Ectodermal cell (in vitro differentiated cells): ENCODE results near the gene ACTG2.
"Not testable (repeated sequence)": the region's sequence is repeated elsewhere in the genome, so short reads cannot be mapped to it uniquely, and the experiment has no call there.

Experiments
- H3K27ac ChIP-seq: 2 replicates; pipeline ENCODE4 v1.7.0; 2013; ENCODE audit warnings: mild to moderate bottlenecking, low read depth, low read length; ENCODE audit not compliant: insufficient read depth, poor library complexity, severe bottlenecking
- H3K27me3 ChIP-seq: 2 replicates; pipeline ENCODE4 v1.7.0; 2013; ENCODE audit warnings: mild to moderate bottlenecking, low read length; ENCODE audit not compliant: insufficient read depth, control insufficient read depth, poor library complexity, severe bottlenecking
- H3K36me3 ChIP-seq: one replicate; pipeline ENCODE4 v1.7.0; 2013; ENCODE audit warnings: low read length; ENCODE audit not compliant: control insufficient read depth, insufficient read depth
- H3K4me1 ChIP-seq: one replicate; pipeline ENCODE4 v1.7.0; 2013; ENCODE audit warnings: low read length; ENCODE audit not compliant: control insufficient read depth, insufficient read depth
- H3K4me3 ChIP-seq: 2 replicates; pipeline ENCODE4 v1.7.0; 2013; ENCODE audit warnings: low read depth, low read length, control low read depth; ENCODE audit not compliant: insufficient read depth
- H3K9me3 ChIP-seq: 2 replicates; pipeline ENCODE4 v1.7.0; 2013; ENCODE audit warnings: mild to moderate bottlenecking, low read length, moderate library complexity; ENCODE audit not compliant: control insufficient read depth
- WGBS, 2 experiments: methylation state at CpG; one replicate each; pipeline ENCODE4 v1.1.7; 2013; ENCODE audit warnings: missing lambda C conversion rate in 2 of 2; 5-methylcytosine and 5-hydroxymethylcytosine counted together

ACTG2 gene

GRCh38 chr2:73937103-73937885, 44.5 kb downstream of the ACTG2 start:
- Histone ChIP-seq H3K27me3 (no peaks in the 10 kb centered on the region), H3K36me3 (no peaks in the 10 kb centered on the region), H3K4me1 (no peaks in the 10 kb centered on the region), H3K9me3 (no peaks in the 10 kb centered on the region), H3K4me3 (no peak overlapping the region), H3K27ac (no peak overlapping the region)
- WGBS, 2 experiments: 86 to 94% methylated on average over 4 of the region's 4 CpGs

- no peak overlapping the region for H3K4me3 ChIP-seq
- H3K4me1 ChIP-seq: no peaks in the 10 kb centered on the region
- H3K9me3 ChIP-seq: no peaks in the 10 kb centered on the region
- H3K27me3 ChIP-seq: no peaks in the 10 kb centered on the region
- H3K27ac ChIP-seq: no peak overlapping the region
- H3K36me3 ChIP-seq: no peaks in the 10 kb centered on the region
Observed at GRCh38 chr2:73937899-73938298, 45.1 kb downstream of the ACTG2 start.

- H3K4me3 ChIP-seq: no peak overlapping the region
- 94 to 95% methylated on average over 5 of the region's 5 CpGs for WGBS, 2 experiments
- no peaks in the 10 kb centered on the region for H3K4me1 ChIP-seq
- H3K27me3 ChIP-seq: no peaks in the 10 kb centered on the region
- H3K36me3 ChIP-seq: no peaks in the 10 kb centered on the region
- H3K9me3 ChIP-seq: no peaks in the 10 kb centered on the region
- H3K27ac ChIP-seq: no peak overlapping the region
Observed at GRCh38 chr2:73938718-73939352, 46.0 kb downstream of the ACTG2 start.

- Histone ChIP-seq H3K4me1 (no peaks in the 10 kb centered on the region), H3K27ac (no peak overlapping the region), H3K27me3 (no peaks in the 10 kb centered on the region), H3K4me3 (no peak overlapping the region), H3K9me3 (no peaks in the 10 kb centered on the region), H3K36me3 (no peaks in the 10 kb centered on the region)
- 86 to 87% methylated on average over 2 of the region's 2 CpGs for WGBS, 2 experiments
Observed at GRCh38 chr2:73939419-73939818, 46.6 kb downstream of the ACTG2 start.

- not testable (repeated sequence) for H3K4me1 ChIP-seq, H3K36me3 ChIP-seq, H3K4me3 ChIP-seq, H3K27ac ChIP-seq, H3K27me3 ChIP-seq, H3K9me3 ChIP-seq
- 89 to 90% methylated on average over 1 of the region's 1 CpG for WGBS, 2 experiments
Observed at GRCh38 chr2:73940066-73940465, 47.3 kb downstream of the ACTG2 start.

- Histone ChIP-seq H3K27me3 (no peaks in the 10 kb centered on the region), H3K4me3 (no peak overlapping the region), H3K4me1 (no peaks in the 10 kb centered on the region), H3K9me3 (no peaks in the 10 kb centered on the region), H3K36me3 (peaks cover 10% of the 10 kb centered on the region), H3K27ac (no peak overlapping the region)
- WGBS, 2 experiments: no CpG with 5 or more reads among the region's 2 CpGs
Observed at GRCh38 chr2:73942664-73943063, 49.9 kb downstream of the ACTG2 start.

- H3K36me3 ChIP-seq: peaks cover 17% of the 10 kb centered on the region
- 93 to 97% methylated on average over 4 of the region's 4 CpGs for WGBS, 2 experiments
- no peak overlapping the region for H3K4me3 ChIP-seq
- H3K4me1 ChIP-seq: no peaks in the 10 kb centered on the region
- no peaks in the 10 kb centered on the region for H3K9me3 ChIP-seq
- no peaks in the 10 kb centered on the region for H3K27me3 ChIP-seq
- H3K27ac ChIP-seq: no peak overlapping the region
Observed at GRCh38 chr2:73944714-73945113, 51.9 kb downstream of the ACTG2 start.

- no peaks in the 10 kb centered on the region for H3K9me3 ChIP-seq
- H3K27ac ChIP-seq: no peak overlapping the region
- H3K36me3 ChIP-seq: peaks cover 23% of the 10 kb centered on the region
- no peak overlapping the region for H3K4me3 ChIP-seq
- no peaks in the 10 kb centered on the region for H3K4me1 ChIP-seq
- no peaks in the 10 kb centered on the region for H3K27me3 ChIP-seq
- 100% methylated on average over 1 of the region's 1 CpG; no CpG with 5 or more reads in 1 of the 2 experiments for WGBS, 2 experiments
Observed at GRCh38 chr2:73946215-73946614, 53.4 kb downstream of the ACTG2 start.

- WGBS, 2 experiments: 94 to 97% methylated on average over 3 of the region's 3 CpGs
- Histone ChIP-seq H3K9me3 (no peaks in the 10 kb centered on the region), H3K36me3 (peaks cover 27% of the 10 kb centered on the region), H3K4me1 (no peaks in the 10 kb centered on the region), H3K4me3 (no peak overlapping the region), H3K27ac (no peak overlapping the region), H3K27me3 (no peaks in the 10 kb centered on the region)
Observed at GRCh38 chr2:73946666-73947065, 53.9 kb downstream of the ACTG2 start.

GRCh38 chr2:73947412-73948018, 54.7 kb downstream of the ACTG2 start:
- no peaks in the 10 kb centered on the region for H3K4me1 ChIP-seq
- no peak overlapping the region for H3K4me3 ChIP-seq
- 93 to 96% methylated on average over 4 to 5 of the region's 5 CpGs for WGBS, 2 experiments
- H3K36me3 ChIP-seq: peaks cover 35% of the 10 kb centered on the region
- no peak overlapping the region for H3K27ac ChIP-seq
- H3K9me3 ChIP-seq: no peaks in the 10 kb centered on the region
- no peaks in the 10 kb centered on the region for H3K27me3 ChIP-seq
